ENCODE results near the gene AP5Z1.
"Not testable (repeated sequence)": the region's sequence is repeated elsewhere in the genome, so short reads cannot be mapped to it uniquely, and the experiment has no call there.

Gene AP5Z1

GRCh38 chr7:4788627-4789189 lies 13.3 kb downstream of the AP5Z1 start:
- DNase-seq (ENCODE audit: low read depth): no peak

GRCh38 chr7:4789194-4790077 lies 14.0 kb downstream of the AP5Z1 start:
- DNase-seq (ENCODE audit: low read depth): no peak

GRCh38 chr7:4790078-4790465 lies 14.6 kb downstream of the AP5Z1 start:
- DNase-seq (ENCODE audit: low read depth): no peak

GRCh38 chr7:4790516-4790991 lies 15.1 kb downstream of the AP5Z1 start:
- DNase-seq (ENCODE audit: low read depth): no peak

- DNase-seq (ENCODE audit: low read depth): no peak
These were observed 15.8 kb downstream of the AP5Z1 start for GRCh38 chr7:4791101-4791737.

GRCh38 chr7:4791738-4792536 lies 16.5 kb downstream of the AP5Z1 start:
- DNase-seq (ENCODE audit: low read depth): peak; percentile 43

- peak; percentile 24 for DNase-seq (ENCODE audit: low read depth)
These were observed 17.2 kb downstream of the AP5Z1 start for GRCh38 chr7:4792537-4793126.

- not testable (repeated sequence) for DNase-seq (ENCODE audit: low read depth)
These were observed 18.1 kb downstream of the AP5Z1 start for GRCh38 chr7:4793385-4793993.

- not testable (repeated sequence) for DNase-seq (ENCODE audit: low read depth)
These were observed 18.7 kb downstream of the AP5Z1 start for GRCh38 chr7:4794171-4794570.

- DNase-seq (ENCODE audit: low read depth): no peak
These were observed 19.3 kb downstream of the AP5Z1 start for GRCh38 chr7:4794591-4795350.

- DNase-seq (ENCODE audit: low read depth): no peak
These were observed 21.0 kb downstream of the AP5Z1 start for GRCh38 chr7:4796453-4796852.

GRCh38 chr7:4797858-4798705 lies 22.7 kb downstream of the AP5Z1 start:
- DNase-seq (ENCODE audit: low read depth): peak; percentile 15

GRCh38 chr7:4798706-4799235 lies 23.3 kb downstream of the AP5Z1 start:
- no peak for DNase-seq (ENCODE audit: low read depth)

GRCh38 chr7:4799508-4800268 lies 24.3 kb downstream of the AP5Z1 start:
- peak; percentile 13 for DNase-seq (ENCODE audit: low read depth)

GRCh38 chr7:4800487-4800886 lies 25.1 kb downstream of the AP5Z1 start:
- no peak for DNase-seq (ENCODE audit: low read depth)

- no peak for DNase-seq (ENCODE audit: low read depth)
These were observed 25.8 kb downstream of the AP5Z1 start for GRCh38 chr7:4800926-4801838.

- no peak for DNase-seq (ENCODE audit: low read depth)
These were observed 26.4 kb downstream of the AP5Z1 start for GRCh38 chr7:4801839-4802231.

Data from fibroblast of gingiva (primary cell).